ENCODE data around the gene ENDOD1.

The ENDOD1 gene

GRCh38 chr11:95076416-95076815, 13.2 kb upstream of the ENDOD1 start:
- DNase-seq (ENCODE audit: low spot score): no peak

GRCh38 chr11:95076981-95077380, 12.7 kb upstream of the ENDOD1 start:
- DNase-seq (ENCODE audit: low spot score): no peak

GRCh38 chr11:95078526-95078925, 11.1 kb upstream of the ENDOD1 start:
- DNase-seq (ENCODE audit: low spot score): no peak

GRCh38 chr11:95081010-95081409, 8.6 kb upstream of the ENDOD1 start:
- DNase-seq (ENCODE audit: low spot score): no peak

- DNase-seq (ENCODE audit: low spot score): peak; percentile 29
Observed at GRCh38 chr11:95081412-95081811, 8.2 kb upstream of the ENDOD1 start.

GRCh38 chr11:95082576-95083001, 7.1 kb upstream of the ENDOD1 start:
- DNase-seq (ENCODE audit: low spot score): no peak

- DNase-seq (ENCODE audit: low spot score): peak; percentile 87
Observed at GRCh38 chr11:95084509-95084908, 5.1 kb upstream of the ENDOD1 start.

GRCh38 chr11:95085117-95085816, 4.4 kb upstream of the ENDOD1 start:
- no peak for DNase-seq (ENCODE audit: low spot score)

- no peak for DNase-seq (ENCODE audit: low spot score)
Observed at GRCh38 chr11:95086151-95086550, 3.5 kb upstream of the ENDOD1 start.

- no peak for DNase-seq (ENCODE audit: low spot score)
Observed at GRCh38 chr11:95086836-95087570, 2.6 kb upstream of the ENDOD1 start.

- DNase-seq (ENCODE audit: low spot score): peak; percentile 49
Observed at GRCh38 chr11:95088946-95089619, 563 bp upstream of the ENDOD1 start.

- no peak for DNase-seq (ENCODE audit: low spot score)
Observed at GRCh38 chr11:95091663-95092180, 2.1 kb downstream of the ENDOD1 start.

- peak; percentile 48 for DNase-seq (ENCODE audit: low spot score)
Observed at GRCh38 chr11:95092549-95093324, 3.1 kb downstream of the ENDOD1 start.

GRCh38 chr11:95093548-95093947, 3.9 kb downstream of the ENDOD1 start:
- DNase-seq (ENCODE audit: low spot score): no peak

GRCh38 chr11:95095858-95096587, 6.4 kb downstream of the ENDOD1 start:
- no peak for DNase-seq (ENCODE audit: low spot score)

GRCh38 chr11:95097209-95097608, 7.6 kb downstream of the ENDOD1 start:
- DNase-seq (ENCODE audit: low spot score): no peak

- no peak for DNase-seq (ENCODE audit: low spot score)
Observed at GRCh38 chr11:95098826-95099225, 9.2 kb downstream of the ENDOD1 start.

GRCh38 chr11:95100191-95100648, 10.6 kb downstream of the ENDOD1 start:
- DNase-seq (ENCODE audit: low spot score): no peak

- DNase-seq (ENCODE audit: low spot score): no peak
Observed at GRCh38 chr11:95100856-95101507, 11.3 kb downstream of the ENDOD1 start.

- no peak for DNase-seq (ENCODE audit: low spot score)
Observed at GRCh38 chr11:95101935-95102334, 12.3 kb downstream of the ENDOD1 start.

- no peak for DNase-seq (ENCODE audit: low spot score)
Observed at GRCh38 chr11:95102733-95103132, 13.1 kb downstream of the ENDOD1 start.
